Left lung (tissue), 10 donors: ENCODE data around the gene HDAC5. TPM values are rescaled to one million over a fixed set of nuclear protein-coding genes. Genes with fewer than 3 reads are reported as not detected.

Experiments
- ATAC-seq: fragments of 200-7000 bp; cut with Tn5 transposase; one replicate; pipeline ENCODE4 v1.9.1; 2020; ENCODE audit warnings: moderate library complexity
- DNase-seq, 4 donors: peaks; one replicate each; pipeline ENCODE4 v3.0.0-alpha.2; 2013 to 2020
- H3K27ac ChIP-seq, 2 donors: fragments of 200-600 bp; sonication (generic) in 1 of 2; one replicate each; pipeline versions ENCODE4 v1.5.0 to v1.8.0; 2020 to 2021
- H3K27me3 ChIP-seq, 2 donors: fragments of 200-600 bp; sonication (generic) in 1 of 2; one replicate each; pipeline versions ENCODE4 v1.5.0 to v1.8.0; 2020 to 2021
- H3K36me3 ChIP-seq, 2 donors: fragments of 200-600 bp; sonication (generic) in 1 of 2; one replicate each; pipeline versions ENCODE4 v1.5.0 to v1.8.0; 2020 to 2021
- H3K4me1 ChIP-seq, 2 donors: fragments of 200-600 bp; one replicate each; pipeline ENCODE4 v1.8.0; 2021
- H3K4me3 ChIP-seq, 2 donors: fragments of 200-600 bp; sonication (generic) in 1 of 2; one replicate each; pipeline versions ENCODE4 v1.5.0 to v1.8.0; 2020 to 2021; ENCODE audit warnings: mild to moderate bottlenecking in 1 of 2
- H3K9me3 ChIP-seq, 2 donors: fragments of 200-600 bp; sonication (generic) in 1 of 2; one replicate each; pipeline versions ENCODE4 v1.5.0 to v1.8.0; 2020 to 2021
- intact Hi-C, 2 donors: fragments of 100-400 bp; cut with DNase I; formaldehyde crosslinking; loops; one replicate each; pipeline versions ENCODE4 v1.11.2 to v1.14.2; 2022
- polyA plus RNA-seq, 6 donors: library from polyadenylated mRNA; unstranded; fragments of 120-200 nt; gene quantifications; one replicate each; pipeline ENCODE4 v1.2.1, GENCODE V29; 2013; ENCODE audit not compliant: insufficient read length in 6 of 6
- total RNA-seq, 2 donors: library from RNA; stranded (reverse); fragmentation: NEBNext Ultra II Directional; extraction: Animal tissue kit (Norgen Biotek cat#: 25700); gene quantifications; one replicate each; pipeline ENCODE4 v1.2.1, GENCODE V29; 2021
- TF ChIP-seq, protein P1 (sequence below), 2 donors: fragments of 200-600 bp; sonication (generic) in 1 of 2; IDR thresholded peaks; one replicate each; pipeline versions ENCODE4 v1.5.0 to v1.8.0; 2021; ENCODE audit warnings: antibody characterized with exemption in 2 of 2
- donor health status: DM: no; HTN: yes; CAD: no.
- donor health status: DM: no; HTN: no; CAD: no.

HDAC5 gene
- total and polyA plus RNA-seq, 8 donors = 28.0 to 61.4 (median 57.5) TPM

DNA sequence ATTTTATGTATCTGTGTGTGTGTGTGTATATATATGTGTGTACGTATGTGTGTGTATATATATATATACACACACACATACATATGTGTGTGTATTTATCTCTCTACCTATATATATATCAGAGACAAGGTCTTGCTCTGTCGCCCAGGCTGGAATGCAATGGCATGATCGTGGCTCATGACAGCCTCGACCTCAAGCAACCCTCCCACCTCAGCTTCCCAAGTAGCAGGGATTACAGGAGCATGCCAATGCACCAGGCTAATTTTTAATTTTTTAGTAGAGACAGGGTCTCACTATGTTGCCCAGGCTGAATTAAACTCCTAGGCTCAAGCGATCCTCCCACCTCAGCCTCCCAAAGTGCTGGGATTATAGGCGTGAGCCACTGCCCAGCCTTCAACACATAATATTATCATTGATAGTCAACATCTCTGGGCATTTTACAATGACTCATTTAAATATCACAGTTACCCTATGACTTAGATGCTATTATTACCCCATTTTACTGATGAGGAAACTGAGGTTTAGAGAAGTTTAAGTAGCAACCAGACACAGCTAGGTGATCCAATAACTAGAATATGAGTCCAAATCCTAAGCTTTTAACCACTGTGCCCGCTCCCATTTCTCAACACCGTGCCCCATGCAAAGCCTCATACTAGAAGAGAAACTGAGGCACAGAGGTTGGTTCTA lies 28.6 kb downstream of the HDAC5 start:
- Histone ChIP-seq H3K27ac (peak overlapping the region; percentile 93 to 95), H3K4me3 (no peak overlapping the region), H3K27me3 (no peaks in the 10 kb centered on the region), H3K4me1 (peaks cover 33 to 47% of the 10 kb centered on the region in 2 donors), H3K36me3 (peaks cover 0 to 35% of the 10 kb centered on the region in 2 donors), H3K9me3 (no peaks in the 10 kb centered on the region)
- intact Hi-C loops = no loop called here
- no peak for DNase-seq
- ATAC-seq = no peak
- TF ChIP-seq, protein P1, sequence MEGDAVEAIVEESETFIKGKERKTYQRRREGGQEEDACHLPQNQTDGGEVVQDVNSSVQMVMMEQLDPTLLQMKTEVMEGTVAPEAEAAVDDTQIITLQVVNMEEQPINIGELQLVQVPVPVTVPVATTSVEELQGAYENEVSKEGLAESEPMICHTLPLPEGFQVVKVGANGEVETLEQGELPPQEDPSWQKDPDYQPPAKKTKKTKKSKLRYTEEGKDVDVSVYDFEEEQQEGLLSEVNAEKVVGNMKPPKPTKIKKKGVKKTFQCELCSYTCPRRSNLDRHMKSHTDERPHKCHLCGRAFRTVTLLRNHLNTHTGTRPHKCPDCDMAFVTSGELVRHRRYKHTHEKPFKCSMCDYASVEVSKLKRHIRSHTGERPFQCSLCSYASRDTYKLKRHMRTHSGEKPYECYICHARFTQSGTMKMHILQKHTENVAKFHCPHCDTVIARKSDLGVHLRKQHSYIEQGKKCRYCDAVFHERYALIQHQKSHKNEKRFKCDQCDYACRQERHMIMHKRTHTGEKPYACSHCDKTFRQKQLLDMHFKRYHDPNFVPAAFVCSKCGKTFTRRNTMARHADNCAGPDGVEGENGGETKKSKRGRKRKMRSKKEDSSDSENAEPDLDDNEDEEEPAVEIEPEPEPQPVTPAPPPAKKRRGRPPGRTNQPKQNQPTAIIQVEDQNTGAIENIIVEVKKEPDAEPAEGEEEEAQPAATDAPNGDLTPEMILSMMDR (IDR thresholded peaks at IDR 0.05) = no peak

DNA sequence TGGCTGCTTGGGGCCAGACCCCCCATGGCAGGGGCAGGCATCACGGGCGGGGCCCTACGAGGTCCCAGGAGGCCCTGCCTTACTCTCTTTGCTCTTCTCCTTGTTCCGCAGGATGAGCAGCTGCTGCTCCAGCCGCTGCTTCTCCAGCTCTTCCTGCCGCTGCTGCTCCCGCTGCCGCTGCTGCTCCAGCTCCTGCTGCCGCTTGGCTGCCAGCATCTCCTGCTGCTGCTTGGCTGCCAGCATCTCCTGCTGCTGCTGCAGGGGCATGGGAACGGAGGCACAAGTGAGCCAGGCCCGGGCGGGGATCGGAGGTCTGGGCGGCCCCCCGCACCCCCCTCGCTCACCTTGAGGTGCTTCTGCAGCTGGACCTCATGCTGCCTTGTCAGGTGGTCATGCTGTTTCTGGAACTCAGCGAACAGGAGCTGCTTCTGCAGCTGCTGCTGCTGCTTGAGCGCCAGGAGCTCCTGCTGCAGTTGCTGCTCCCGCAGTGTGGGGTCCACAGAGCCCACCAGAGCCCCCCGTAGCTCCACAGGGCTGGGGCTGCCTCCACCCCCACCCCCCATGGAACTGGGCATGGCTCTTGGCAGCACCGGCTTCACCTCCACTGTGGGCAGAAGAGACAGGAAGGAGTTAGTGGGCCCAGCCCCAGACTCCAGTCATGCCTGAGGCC lies 30.1 kb downstream of the HDAC5 start:
- DNase-seq (no peak), ATAC-seq (no peak)
- Histone ChIP-seq H3K4me1 (peaks cover 33 to 36% of the 10 kb centered on the region in 2 donors), H3K27ac (no peak overlapping the region), H3K36me3 (peaks cover 0 to 46% of the 10 kb centered on the region in 2 donors), H3K27me3 (no peaks in the 10 kb centered on the region), H3K4me3 (no peak overlapping the region), H3K9me3 (no peaks in the 10 kb centered on the region)
- TF ChIP-seq, protein P1 (IDR thresholded peaks at IDR 0.05) = no peak
- intact Hi-C loops = no loop called here

DNA sequence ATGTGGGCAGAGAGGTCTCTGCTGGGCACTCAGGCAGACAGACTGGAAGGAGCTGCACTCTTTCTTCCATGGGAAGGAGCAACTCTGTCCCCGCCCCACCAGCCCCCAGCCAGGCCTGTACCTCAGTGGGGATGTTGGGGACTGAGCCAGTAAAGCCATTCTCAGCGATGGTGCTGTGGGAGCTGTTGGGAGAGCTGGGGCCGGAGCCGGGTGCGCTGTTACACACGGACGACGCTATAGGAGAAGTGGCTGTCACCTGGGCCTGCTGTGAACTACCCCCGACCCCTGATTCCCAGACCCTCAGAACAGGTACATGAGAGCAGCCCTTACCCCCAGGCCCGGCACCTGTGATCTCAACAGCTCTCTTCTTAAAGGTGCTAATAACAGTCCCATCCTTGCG lies 31.4 kb downstream of the HDAC5 start:
- Histone ChIP-seq H3K4me1 (peaks cover 22% of the 10 kb centered on the region in 2 donors), H3K36me3 (peaks cover 0 to 59% of the 10 kb centered on the region in 2 donors), H3K27ac (no peak overlapping the region), H3K9me3 (no peaks in the 10 kb centered on the region), H3K4me3 (no peak overlapping the region), H3K27me3 (no peaks in the 10 kb centered on the region)
- ATAC-seq = no peak
- TF ChIP-seq, protein P1 (IDR thresholded peaks at IDR 0.05) = no peak
- DNase-seq = no peak
- intact Hi-C loops = no loop called here

DNA sequence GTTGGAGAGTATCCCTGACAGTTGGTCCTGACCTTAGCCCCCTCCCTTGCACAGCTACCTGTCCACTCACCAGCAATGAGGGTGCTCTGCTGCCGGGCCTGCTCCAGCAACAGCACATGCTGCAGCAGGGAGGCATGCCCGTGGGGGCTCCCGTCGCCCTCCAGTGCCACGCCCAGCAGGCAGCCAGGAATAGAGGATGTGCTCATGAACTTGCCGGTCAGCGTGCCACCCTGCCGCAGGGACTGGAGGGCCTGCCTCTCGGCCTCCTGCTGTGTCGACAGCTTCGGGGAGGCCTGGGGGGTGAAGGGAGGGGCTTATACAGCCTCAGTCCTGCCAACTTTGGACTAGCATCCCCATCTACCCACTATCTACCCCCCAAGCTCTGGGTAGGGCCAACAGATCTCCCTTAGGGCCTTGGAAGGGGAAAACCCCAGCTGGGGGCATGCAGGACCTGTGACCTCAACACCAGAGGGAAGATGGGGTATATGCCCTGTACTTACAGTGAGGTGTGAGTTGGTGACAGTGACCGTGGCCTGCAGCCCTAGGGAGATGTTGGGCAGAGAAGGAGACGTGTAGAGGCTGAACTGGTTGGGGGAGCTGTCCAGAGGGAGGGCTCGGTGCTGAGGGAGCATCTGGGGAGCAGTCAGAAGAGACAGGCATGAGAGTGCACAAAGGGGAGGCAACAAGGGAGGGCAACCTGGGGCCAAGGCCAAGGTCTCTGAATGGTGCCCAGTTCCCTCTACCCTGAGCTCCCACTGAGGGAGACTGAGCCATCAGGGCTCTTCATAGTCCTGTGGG lies 32.0 kb downstream of the HDAC5 start:
- Histone ChIP-seq H3K4me1 (peaks cover 16 to 19% of the 10 kb centered on the region in 2 donors), H3K27ac (no peak overlapping the region), H3K9me3 (no peaks in the 10 kb centered on the region), H3K36me3 (peaks cover 0 to 63% of the 10 kb centered on the region in 2 donors), H3K27me3 (no peaks in the 10 kb centered on the region), H3K4me3 (no peak overlapping the region)
- ATAC-seq (no peak), DNase-seq (no peak)
- intact Hi-C loops = no loop called here
- TF ChIP-seq, protein P1 (IDR thresholded peaks at IDR 0.05) = no peak

DNA sequence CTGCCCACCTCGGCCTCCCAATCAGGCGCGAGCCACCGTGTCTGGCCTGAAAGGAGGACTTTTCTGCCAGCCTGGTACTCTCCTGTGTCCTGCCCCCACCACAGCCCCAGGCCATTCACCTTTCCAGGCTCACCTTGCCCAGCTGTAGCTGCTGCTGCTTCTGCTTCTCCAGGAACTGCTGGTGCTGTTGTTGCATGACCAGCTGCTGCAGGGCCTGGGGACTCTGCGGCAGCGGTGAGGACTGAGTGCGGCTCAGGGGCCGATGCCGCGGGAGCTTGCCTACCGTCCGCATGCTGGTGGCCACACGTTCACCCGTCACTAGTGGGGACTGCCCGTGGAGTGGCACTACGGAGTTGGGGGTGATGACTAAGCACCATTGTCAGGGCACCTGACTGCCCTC lies 35.2 kb downstream of the HDAC5 start:
- H3K4me1 ChIP-seq = peaks cover 0 to 3% of the 10 kb centered on the region in 2 donors
- DNase-seq (no peak), ATAC-seq (no peak)

More for the DNA sequence above, 35.2 kb downstream of the HDAC5 start:
- H3K27me3 ChIP-seq = no peaks in the 10 kb centered on the region
- H3K4me3 ChIP-seq = no peak overlapping the region
- intact Hi-C loops = no loop called here
- H3K36me3 ChIP-seq = peaks cover 0 to 86% of the 10 kb centered on the region in 2 donors
- no peak overlapping the region for H3K27ac ChIP-seq
- no peaks in the 10 kb centered on the region for H3K9me3 ChIP-seq
- TF ChIP-seq, protein P1 (IDR thresholded peaks at IDR 0.05) = no peak
